Left renal cortex interstitium (tissue), 4 donors: ENCODE results near the gene NTPCR. TPM values are rescaled to one million over a fixed set of nuclear protein-coding genes. Genes with fewer than 3 reads are reported as not detected.
"Not testable (repeated sequence)": the region's sequence is repeated elsewhere in the genome, so short reads cannot be mapped to it uniquely, and the experiment has no call there.

Source experiments
- DNase-seq, 4 donors: peaks; one replicate each; pipeline ENCODE4 v3.0.0-alpha.2; 2013; ENCODE audit warnings: low read depth in 4 of 4, low spot score in 2 of 4, missing footprints in 1 of 4
- polyA plus RNA-seq, 4 donors: library from polyadenylated mRNA; unstranded; fragments of 120-200 nt; gene quantifications; one replicate each; pipeline ENCODE4 v1.2.1, GENCODE V29; 2013; ENCODE audit not compliant: insufficient read length in 4 of 4

Gene NTPCR
- polyA plus RNA-seq, 4 donors, result 56.1 to 78.2 (median 73.0) TPM

- DNase-seq, result no peak
Measured at GRCh38 chr1:232983375-232983774, 33.0 kb downstream of the NTPCR start.

GRCh38 chr1:232983817-232984567, 33.6 kb downstream of the NTPCR start:
- no peak for DNase-seq

- no peak for DNase-seq
Measured at GRCh38 chr1:232984577-232985425, 34.4 kb downstream of the NTPCR start.

- no peak for DNase-seq
Measured at GRCh38 chr1:232985882-232986526, 35.6 kb downstream of the NTPCR start.

- no peak for DNase-seq
Measured at GRCh38 chr1:232986527-232986922, 36.1 kb downstream of the NTPCR start.

- DNase-seq, result no peak
Measured at GRCh38 chr1:232987046-232987773, 36.8 kb downstream of the NTPCR start.

- DNase-seq, result no peak
Measured at GRCh38 chr1:232987774-232988140, 37.3 kb downstream of the NTPCR start.

GRCh38 chr1:232988572-232989040, 38.2 kb downstream of the NTPCR start:
- no peak for DNase-seq

GRCh38 chr1:232990176-232991128, 40.0 kb downstream of the NTPCR start:
- DNase-seq, result no peak

- DNase-seq, result no peak
Measured at GRCh38 chr1:232991238-232991637, 40.8 kb downstream of the NTPCR start.

- DNase-seq, result no peak
Measured at GRCh38 chr1:232992227-232992626, 41.8 kb downstream of the NTPCR start.

- no peak for DNase-seq
Measured at GRCh38 chr1:232993555-232993954, 43.1 kb downstream of the NTPCR start.

- DNase-seq, result no peak
Measured at GRCh38 chr1:232995189-232995588, 44.8 kb downstream of the NTPCR start.

GRCh38 chr1:232996143-232996542, 45.7 kb downstream of the NTPCR start:
- no peak for DNase-seq

- no peak for DNase-seq
Measured at GRCh38 chr1:232998138-232998537, 47.7 kb downstream of the NTPCR start.

GRCh38 chr1:232998646-232999045, 48.2 kb downstream of the NTPCR start:
- no peak for DNase-seq

GRCh38 chr1:232999956-233000625, 49.7 kb downstream of the NTPCR start:
- DNase-seq, result no peak

- not testable (repeated sequence) for DNase-seq
Measured at GRCh38 chr1:233003638-233004037, 53.2 kb downstream of the NTPCR start.

GRCh38 chr1:233004451-233004850, 54.0 kb downstream of the NTPCR start:
- no peak for DNase-seq
